ENCODE results near the gene SORT1. TPM values are rescaled to one million over a fixed set of nuclear protein-coding genes. Genes with fewer than 3 reads are reported as not detected.

The SORT1 gene
- total RNA-seq, 1 donor from 2014 or later: 40.6 TPM

- Mint-ChIP-seq H3K4me1 (peaks cover 15% of the 10 kb centered on the region), H3K27ac (no peak overlapping the region)
- TF ChIP-seq CTCF (IDR thresholded peaks at IDR 0.05; ENCODE audit: unreplicated experiment): no peak
Observed at GRCh38 chr1:109367626-109368025, 30.1 kb downstream of the SORT1 start.

GRCh38 chr1:109365642-109366204 is 32.0 kb downstream of the SORT1 start:
- Mint-ChIP-seq H3K4me1 (peaks cover 4% of the 10 kb centered on the region), H3K27me3 (ENCODE audit: low read depth) (no peaks in the 10 kb centered on the region), H3K4me3 (no peak overlapping the region), H3K27ac (no peak overlapping the region), H3K9me3 (no peaks in the 10 kb centered on the region), H3K36me3 (peaks cover 19% of the 10 kb centered on the region)
- TF ChIP-seq CTCF (IDR thresholded peaks at IDR 0.05; ENCODE audit: unreplicated experiment): no peak
- DNase-seq (ENCODE audit: low spot score in 2 of 2, unreplicated experiment in 2 of 2): no peak

More at GRCh38 chr1:109367626-109368025, 30.1 kb downstream of the SORT1 start:
- Mint-ChIP-seq H3K4me3 (no peak overlapping the region), H3K9me3 (no peaks in the 10 kb centered on the region), H3K27me3 (ENCODE audit: low read depth) (no peaks in the 10 kb centered on the region), H3K36me3 (peaks cover 19% of the 10 kb centered on the region)
- no peak for DNase-seq (ENCODE audit: low spot score in 2 of 2, unreplicated experiment in 2 of 2)

GRCh38 chr1:109361649-109362048 is 36.1 kb downstream of the SORT1 start:
- Mint-ChIP-seq H3K9me3 (no peaks in the 10 kb centered on the region), H3K36me3 (peaks cover 10% of the 10 kb centered on the region), H3K4me1 (peaks cover 11% of the 10 kb centered on the region), H3K27me3 (ENCODE audit: low read depth) (no peaks in the 10 kb centered on the region), H3K4me3 (no peak overlapping the region), H3K27ac (no peak overlapping the region)
- DNase-seq (ENCODE audit: low spot score in 2 of 2, unreplicated experiment in 2 of 2): no peak
- TF ChIP-seq CTCF (IDR thresholded peaks at IDR 0.05; ENCODE audit: unreplicated experiment): no peak

GRCh38 chr1:109361069-109361468 is 36.6 kb downstream of the SORT1 start:
- TF ChIP-seq CTCF (IDR thresholded peaks at IDR 0.05; ENCODE audit: unreplicated experiment): no peak
- Mint-ChIP-seq H3K36me3 (peaks cover 4% of the 10 kb centered on the region), H3K9me3 (no peaks in the 10 kb centered on the region), H3K4me1 (peaks cover 11% of the 10 kb centered on the region), H3K27me3 (ENCODE audit: low read depth) (no peaks in the 10 kb centered on the region), H3K27ac (no peak overlapping the region), H3K4me3 (no peak overlapping the region)
- no peak for DNase-seq (ENCODE audit: low spot score in 2 of 2, unreplicated experiment in 2 of 2)

- Mint-ChIP-seq H3K36me3 (no peaks in the 10 kb centered on the region), H3K4me1 (peaks cover 11% of the 10 kb centered on the region), H3K27me3 (ENCODE audit: low read depth) (no peaks in the 10 kb centered on the region), H3K4me3 (no peak overlapping the region), H3K9me3 (no peaks in the 10 kb centered on the region), H3K27ac (no peak overlapping the region)
- DNase-seq (ENCODE audit: low spot score in 2 of 2, unreplicated experiment in 2 of 2): no peak
- no peak for TF ChIP-seq CTCF (IDR thresholded peaks at IDR 0.05; ENCODE audit: unreplicated experiment)
Observed at GRCh38 chr1:109357616-109358015, 40.1 kb downstream of the SORT1 start.

GRCh38 chr1:109356915-109357314 is 40.8 kb downstream of the SORT1 start:
- H3K27ac Mint-ChIP-seq: no peak overlapping the region
- no peak overlapping the region for H3K4me3 Mint-ChIP-seq
- H3K9me3 Mint-ChIP-seq: no peaks in the 10 kb centered on the region
- no peak for DNase-seq (ENCODE audit: low spot score in 2 of 2, unreplicated experiment in 2 of 2)
- no peaks in the 10 kb centered on the region for H3K36me3 Mint-ChIP-seq
- no peak for TF ChIP-seq CTCF (IDR thresholded peaks at IDR 0.05; ENCODE audit: unreplicated experiment)
- H3K27me3 Mint-ChIP-seq (ENCODE audit: low read depth): no peaks in the 10 kb centered on the region
- peaks cover 11% of the 10 kb centered on the region for H3K4me1 Mint-ChIP-seq
